Measurements from ENCODE around the gene TNS2. TPM values are rescaled to one million over a fixed set of nuclear protein-coding genes. Genes with fewer than 3 reads are reported as not detected.
"Not testable (repeated sequence)": the region's sequence is repeated elsewhere in the genome, so short reads cannot be mapped to it uniquely, and the experiment has no call there.

Gene TNS2
- total RNA-seq, 1 experiment from 2014 or later = 13.1 TPM

GRCh38 chr12:53091756-53092155 lies 41.9 kb downstream of the TNS2 start:
- H3K4me1 ChIP-seq (ENCODE audit: insufficient read depth, low read length) = peaks cover 13% of the 10 kb centered on the region
- BruUV-seq (replicated peaks) = no TSS peak
- DNase-seq (no peak), ATAC-seq (no peak)
- H3K9me3 ChIP-seq (ENCODE audit: low read length) = no peaks in the 10 kb centered on the region
- no peaks in the 10 kb centered on the region for H4K20me1 ChIP-seq (ENCODE audit: low read length)
- no peak overlapping the region for H3K4me3 ChIP-seq (ENCODE audit: low read length)
- no peak for TF ChIP-seq EZH2 (IDR thresholded peaks at IDR 0.05; ENCODE audit: low read length, unreplicated experiment)
- TF ChIP-seq EZH2phosphoT487 (IDR thresholded peaks at IDR 0.05; ENCODE audit: borderline replicate concordance, low read length) = no peak
- no peak for TF ChIP-seq CTCF (conservative IDR thresholded peaks at IDR 0.05; ENCODE audit: low read depth, low read length)
- intact Hi-C loops (cut with micrococcal nuclease) = no loop called here
- no peaks in the 10 kb centered on the region for H3K79me2 ChIP-seq (ENCODE audit: low read length)
- H3K9ac ChIP-seq (ENCODE audit: low read length) = no peak overlapping the region
- no peak overlapping the region for H2AFZ ChIP-seq (ENCODE audit: low read length)
- ChIA-PET POLR2A (ENCODE audit: unreplicated experiment) (no interaction called here), CTCF (no interaction called here)
- no peak overlapping the region for H3K27ac ChIP-seq (ENCODE audit: low read length)
- no peaks in the 10 kb centered on the region for H3K36me3 ChIP-seq (ENCODE audit: low read depth, low read length)
- no peak overlapping the region for H3K4me2 ChIP-seq (ENCODE audit: low read length)
- no peaks in the 10 kb centered on the region for H3K9me2 ChIP-seq (replicated peaks; ENCODE audit: low read length)
- H3K27me3 ChIP-seq (ENCODE audit: low read length) = no peaks in the 10 kb centered on the region
- H3F3A ChIP-seq (ENCODE audit: low read length, unreplicated experiment) = no peaks in the 10 kb centered on the region

- H3K4me2 ChIP-seq (ENCODE audit: low read length) = no peak overlapping the region
- peaks cover 28% of the 10 kb centered on the region for H3K4me1 ChIP-seq (ENCODE audit: insufficient read depth, low read length)
- no peaks in the 10 kb centered on the region for H3K36me3 ChIP-seq (ENCODE audit: low read depth, low read length)
- intact Hi-C loops (cut with micrococcal nuclease) = no loop called here
- H2AFZ ChIP-seq (ENCODE audit: low read length) = no peak overlapping the region
- H3K27ac ChIP-seq (ENCODE audit: low read length) = no peak overlapping the region
- H3F3A ChIP-seq (ENCODE audit: low read length, unreplicated experiment) = no peaks in the 10 kb centered on the region
- ChIA-PET POLR2A (ENCODE audit: unreplicated experiment) (interaction anchor here (0.7 kb wide), 1 partner anchor 15 kb away, joined by 5 read pairs; the partner anchor contains the start of gene SPRYD3), CTCF (no interaction called here)
- no peak overlapping the region for H3K4me3 ChIP-seq (ENCODE audit: low read length)
- DNase-seq (no peak), ATAC-seq (no peak)
- H3K9me2 ChIP-seq (replicated peaks; ENCODE audit: low read length) = no peaks in the 10 kb centered on the region
- TF ChIP-seq EZH2 (IDR thresholded peaks at IDR 0.05; ENCODE audit: low read length, unreplicated experiment) (no peak), EZH2phosphoT487 (IDR thresholded peaks at IDR 0.05; ENCODE audit: borderline replicate concordance, low read length) (no peak), CTCF (conservative IDR thresholded peaks at IDR 0.05; ENCODE audit: low read depth, low read length) (no peak)
- no peaks in the 10 kb centered on the region for H3K27me3 ChIP-seq (ENCODE audit: low read length)
- H4K20me1 ChIP-seq (ENCODE audit: low read length) = no peaks in the 10 kb centered on the region
- 0 out of 2 replicates have a peak, but pooled peaks cover 4% of the 10 kb centered on the region for H3K79me2 ChIP-seq (ENCODE audit: low read length)
- BruUV-seq (replicated peaks) = no TSS peak
- H3K9ac ChIP-seq (ENCODE audit: low read length) = no peak overlapping the region
- no peaks in the 10 kb centered on the region for H3K9me3 ChIP-seq (ENCODE audit: low read length)
Observed at GRCh38 chr12:53093777-53094393, 44.0 kb downstream of the TNS2 start.

GRCh38 chr12:53094394-53094787 lies 44.5 kb downstream of the TNS2 start:
- Histone ChIP-seq H3K4me2 (ENCODE audit: low read length) (no peak overlapping the region), H3K36me3 (ENCODE audit: low read depth, low read length) (no peaks in the 10 kb centered on the region), H3K9me2 (replicated peaks; ENCODE audit: low read length) (no peaks in the 10 kb centered on the region), H3K27me3 (ENCODE audit: low read length) (no peaks in the 10 kb centered on the region), H3K9ac (ENCODE audit: low read length) (no peak overlapping the region), H3F3A (ENCODE audit: low read length, unreplicated experiment) (no peaks in the 10 kb centered on the region), H2AFZ (ENCODE audit: low read length) (no peak overlapping the region), H3K27ac (ENCODE audit: low read length) (no peak overlapping the region), H4K20me1 (ENCODE audit: low read length) (no peaks in the 10 kb centered on the region), H3K4me3 (ENCODE audit: low read length) (no peak overlapping the region), H3K79me2 (ENCODE audit: low read length) (0 out of 2 replicates have a peak, but pooled peaks cover 4% of the 10 kb centered on the region), H3K4me1 (ENCODE audit: insufficient read depth, low read length) (peaks cover 33% of the 10 kb centered on the region), H3K9me3 (ENCODE audit: low read length) (no peaks in the 10 kb centered on the region)
- BruUV-seq (replicated peaks) = no TSS peak
- no peak for ATAC-seq
- DNase-seq = no peak
- CTCF ChIA-PET = no interaction called here
- TF ChIP-seq CTCF (conservative IDR thresholded peaks at IDR 0.05; ENCODE audit: low read depth, low read length) = no peak
- no peak for TF ChIP-seq EZH2 (IDR thresholded peaks at IDR 0.05; ENCODE audit: low read length, unreplicated experiment)
- TF ChIP-seq EZH2phosphoT487 (IDR thresholded peaks at IDR 0.05; ENCODE audit: borderline replicate concordance, low read length) = no peak
- intact Hi-C loops (cut with micrococcal nuclease) = no loop called here
- POLR2A ChIA-PET (ENCODE audit: unreplicated experiment) = interaction anchor here (0.7 kb wide), 1 partner anchor 15 kb away, joined by 5 read pairs; the partner anchor contains the start of gene SPRYD3

GRCh38 chr12:53094796-53095595 lies 45.1 kb downstream of the TNS2 start:
- H3K27me3 ChIP-seq (ENCODE audit: low read length); H3K9ac ChIP-seq (ENCODE audit: low read length); BruUV-seq (replicated peaks); H3K4me2 ChIP-seq (ENCODE audit: low read length); H3K36me3 ChIP-seq (ENCODE audit: low read depth, low read length); CTCF ChIA-PET; H3K79me2 ChIP-seq (ENCODE audit: low read length); H3K4me3 ChIP-seq (ENCODE audit: low read length); H3F3A ChIP-seq (ENCODE audit: low read length, unreplicated experiment); intact Hi-C loops (cut with micrococcal nuclease); H2AFZ ChIP-seq (ENCODE audit: low read length); POLR2A ChIA-PET (ENCODE audit: unreplicated experiment); H4K20me1 ChIP-seq (ENCODE audit: low read length); H3K9me2 ChIP-seq (replicated peaks; ENCODE audit: low read length); H3K9me3 ChIP-seq (ENCODE audit: low read length); H3K27ac ChIP-seq (ENCODE audit: low read length): not testable (repeated sequence)
- ATAC-seq = peak; percentile 7
- peak; percentile 78 for DNase-seq
- H3K4me1 ChIP-seq (ENCODE audit: insufficient read depth, low read length) = peaks cover 33% of the 10 kb centered on the region

Measured in PC-3 (cell line).